Chondrocyte (in vitro differentiated cells): ENCODE results near the gene SLC7A14. TPM values are rescaled to one million over a fixed set of nuclear protein-coding genes. Genes with fewer than 3 reads are reported as not detected.
A peak's percentile ranks its signal among the peaks of the same experiment; 100 is the strongest.

Experiments
- DNase-seq: peaks from one replicate; pipeline ENCODE4 v3.0.0; 2021; ENCODE audit warnings: mixed read lengths, low spot score
- H3K27ac Mint-ChIP-seq: one replicate; pipeline ENCODE4 v1.8.0; 2021; ENCODE audit warnings: mild to moderate bottlenecking, moderate library complexity, mixed read lengths; ENCODE audit not compliant: unreplicated experiment
- H3K27me3 Mint-ChIP-seq: 2 replicates; pipeline ENCODE4 v1.8.0; 2021; ENCODE audit warnings: low read depth, mixed read lengths
- H3K36me3 Mint-ChIP-seq: 2 replicates; pipeline ENCODE4 v1.8.0; 2021; ENCODE audit warnings: low read depth, mixed read lengths
- H3K4me1 Mint-ChIP-seq: 2 replicates; pipeline ENCODE4 v1.8.0; 2021; ENCODE audit warnings: low read depth, mild to moderate bottlenecking, mixed read lengths
- H3K4me3 Mint-ChIP-seq: one replicate; pipeline ENCODE4 v1.8.0; 2021; ENCODE audit warnings: mild to moderate bottlenecking, moderate library complexity, mixed read lengths; ENCODE audit not compliant: unreplicated experiment
- H3K9me3 Mint-ChIP-seq: 2 replicates; pipeline ENCODE4 v1.8.0; 2021; ENCODE audit warnings: low read depth, mixed read lengths
- CTCF ChIP-seq: fragments of 200-600 bp; sonication (generic); IDR thresholded peaks from 2 replicates; pipeline ENCODE4 v1.5.0; 2021; ENCODE audit warnings: antibody characterized with exemption, mild to moderate bottlenecking, moderate library complexity
- total RNA-seq: library from RNA; stranded (reverse); gene quantifications from 3 replicates; pipeline ENCODE4 v1.2.1, GENCODE V29; 2021

The SLC7A14 gene
- total RNA-seq, 1 donor from 2014 or later = 0.02 TPM

DNA sequence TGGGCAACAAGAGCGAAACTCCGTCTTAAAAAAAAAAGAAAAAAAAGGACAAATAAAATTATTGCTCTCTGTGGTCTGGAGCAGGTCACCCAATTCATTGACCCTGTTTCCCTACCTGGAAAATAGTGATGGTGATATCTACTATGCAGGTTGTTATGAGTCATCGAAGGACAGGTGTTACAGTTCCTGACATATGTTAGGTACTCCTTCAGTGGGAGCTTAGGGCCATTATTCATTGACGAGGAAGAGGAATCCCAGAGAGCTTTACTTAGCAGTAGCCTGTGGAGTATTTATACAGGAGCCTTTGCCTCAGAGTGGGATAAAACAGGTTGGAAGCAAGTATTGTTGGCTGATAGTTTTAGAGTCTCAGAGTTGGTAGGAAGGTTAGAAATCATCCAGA is 74.5 kb downstream of the SLC7A14 start:
- no peaks in the 10 kb centered on the region for H3K27me3 Mint-ChIP-seq
- peaks cover 9% of the 10 kb centered on the region for H3K4me1 Mint-ChIP-seq
- H3K9me3 Mint-ChIP-seq = no peaks in the 10 kb centered on the region
- no peak overlapping the region for H3K27ac Mint-ChIP-seq
- H3K4me3 Mint-ChIP-seq = no peak overlapping the region
- no peak for TF ChIP-seq CTCF
- H3K36me3 Mint-ChIP-seq = no peaks in the 10 kb centered on the region
- DNase-seq = no peak

GRCh38 chr3:170508839-170509238 is 77.0 kb downstream of the SLC7A14 start:
- Mint-ChIP-seq H3K4me1 (peaks cover 12% of the 10 kb centered on the region), H3K36me3 (no peaks in the 10 kb centered on the region), H3K9me3 (no peaks in the 10 kb centered on the region), H3K27me3 (no peaks in the 10 kb centered on the region), H3K27ac (no peak overlapping the region), H3K4me3 (no peak overlapping the region)
- no peak for DNase-seq
- TF ChIP-seq CTCF = no peak

GRCh38 chr3:170508291-170508690 is 77.6 kb downstream of the SLC7A14 start:
- Mint-ChIP-seq H3K27me3 (no peaks in the 10 kb centered on the region), H3K9me3 (no peaks in the 10 kb centered on the region), H3K4me3 (no peak overlapping the region), H3K27ac (no peak overlapping the region), H3K4me1 (peaks cover 12% of the 10 kb centered on the region), H3K36me3 (no peaks in the 10 kb centered on the region)
- TF ChIP-seq CTCF = no peak
- DNase-seq = no peak

DNA sequence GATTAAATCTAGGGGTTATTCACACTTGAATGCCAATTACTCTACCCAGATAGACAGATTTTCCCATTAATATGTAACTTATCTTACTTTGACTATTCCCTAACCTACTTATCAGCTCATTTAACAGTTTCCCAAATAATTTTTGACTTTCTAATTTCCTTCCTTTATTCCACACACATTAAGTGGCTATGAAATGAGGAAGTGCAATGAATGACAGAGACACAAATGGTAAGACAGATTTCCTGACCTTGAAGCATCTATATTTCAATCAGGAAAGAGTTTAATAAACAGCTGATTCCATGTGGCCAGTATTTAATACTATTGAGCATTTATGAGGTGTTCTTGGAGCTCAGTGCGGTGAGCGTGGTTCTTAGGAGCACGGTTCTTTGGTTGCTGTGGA is 78.8 kb downstream of the SLC7A14 start:
- Mint-ChIP-seq H3K4me3 (no peak overlapping the region), H3K4me1 (peaks cover 12% of the 10 kb centered on the region), H3K27me3 (no peaks in the 10 kb centered on the region), H3K36me3 (no peaks in the 10 kb centered on the region), H3K27ac (peak overlapping the region; percentile 65), H3K9me3 (no peaks in the 10 kb centered on the region)
- no peak for DNase-seq
- no peak for TF ChIP-seq CTCF

GRCh38 chr3:170506556-170506955 is 79.3 kb downstream of the SLC7A14 start:
- no peak for DNase-seq
- H3K27ac Mint-ChIP-seq = peak overlapping the region; percentile 41
- H3K4me1 Mint-ChIP-seq = peaks cover 12% of the 10 kb centered on the region
- no peaks in the 10 kb centered on the region for H3K9me3 Mint-ChIP-seq
- H3K4me3 Mint-ChIP-seq = no peak overlapping the region
- H3K36me3 Mint-ChIP-seq = no peaks in the 10 kb centered on the region
- TF ChIP-seq CTCF = no peak
- no peaks in the 10 kb centered on the region for H3K27me3 Mint-ChIP-seq
